Stimulated activated CD8-positive, alpha-beta memory T cell treated with anti-CD3 and anti-CD28 coated beads, Interleukin-15, amount 100 ng/mL, for 24 hours (primary cell): ENCODE data around the gene SLC2A2.

Experiments used
- DNase-seq: peaks from one replicate; pipeline ENCODE4 v3.0.0-alpha.2; 2020; ENCODE audit warnings: low read depth

SLC2A2 gene

DNA sequence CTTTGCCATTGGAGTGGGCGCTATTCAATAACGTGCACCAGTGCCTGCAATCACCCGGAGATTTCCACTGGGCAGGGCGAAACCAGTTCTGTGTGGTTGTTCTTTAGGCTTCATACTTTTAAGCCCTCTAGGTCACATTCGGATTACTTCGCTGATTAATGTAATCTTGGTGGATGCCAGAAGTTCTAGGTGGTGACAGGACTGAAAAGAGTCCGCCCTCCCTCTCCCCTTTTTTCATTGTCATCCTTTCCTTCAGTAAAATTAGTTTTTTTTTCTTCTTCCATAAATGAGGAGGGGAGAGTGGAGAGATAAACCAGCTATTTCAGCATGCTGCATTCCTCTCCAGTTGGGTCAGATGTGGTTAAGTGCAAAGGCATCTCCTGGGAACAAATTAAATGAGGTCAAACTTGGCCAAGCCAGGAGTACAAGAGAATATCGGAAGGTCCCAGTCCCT lies 2.3 kb upstream of the SLC2A2 start:
- no peak for DNase-seq

DNA sequence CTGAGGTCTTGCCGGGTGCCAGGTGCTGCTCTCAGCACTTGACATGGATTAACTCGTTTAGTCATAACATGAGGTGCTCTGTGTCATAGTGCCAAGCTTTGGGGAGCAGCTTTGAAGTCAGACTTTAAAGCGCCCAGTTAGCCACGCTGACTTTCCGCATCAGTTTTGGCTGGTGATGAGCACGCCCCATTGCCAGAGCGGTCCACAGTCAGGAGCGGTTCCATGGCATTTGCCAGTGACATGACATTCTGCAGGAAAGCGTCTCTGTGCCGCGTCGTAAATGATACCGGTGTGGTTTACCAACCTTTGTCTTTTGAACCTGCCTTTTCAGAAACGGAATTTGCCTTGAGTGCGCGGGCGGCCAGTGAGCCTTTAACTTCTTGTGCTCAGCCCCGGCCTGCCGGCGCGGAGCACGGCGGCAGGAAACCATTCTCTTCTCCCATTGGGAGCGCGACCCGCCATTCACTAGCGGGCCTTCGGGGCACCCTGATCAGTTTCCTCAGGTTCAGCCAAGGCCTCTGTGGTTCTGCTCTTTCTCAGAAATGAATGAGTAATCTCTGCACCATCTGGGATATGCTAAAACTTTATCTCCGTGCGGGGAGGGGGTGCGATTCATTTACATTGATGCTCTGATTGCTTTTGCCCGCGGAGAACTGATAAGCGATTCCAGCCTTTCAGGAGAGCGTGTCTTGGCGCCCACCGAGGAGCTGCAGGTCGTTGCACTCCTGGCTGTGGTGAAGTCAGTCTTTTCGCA lies 1.7 kb upstream of the SLC2A2 start:
- DNase-seq, result peak; percentile 2

DNA sequence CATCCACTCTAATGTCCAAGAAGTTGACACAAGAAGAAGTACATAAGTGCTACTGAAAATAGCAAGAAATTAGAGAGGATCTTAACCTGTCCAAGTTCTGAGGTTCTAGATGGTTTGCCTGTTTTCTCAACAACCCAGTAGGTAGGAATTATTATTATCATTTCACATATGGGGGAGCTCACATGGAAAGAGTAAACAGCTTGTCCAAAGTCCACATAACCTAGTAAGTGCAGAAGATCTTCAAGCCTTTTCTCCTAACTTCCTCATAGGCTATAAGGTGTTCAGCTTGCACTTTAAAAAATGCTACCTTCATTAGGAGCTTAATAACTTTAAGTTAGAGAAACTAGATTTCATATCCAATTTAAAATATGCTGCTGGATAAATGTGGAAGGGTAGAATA lies 3.0 kb downstream of the SLC2A2 start:
- no peak for DNase-seq

DNA sequence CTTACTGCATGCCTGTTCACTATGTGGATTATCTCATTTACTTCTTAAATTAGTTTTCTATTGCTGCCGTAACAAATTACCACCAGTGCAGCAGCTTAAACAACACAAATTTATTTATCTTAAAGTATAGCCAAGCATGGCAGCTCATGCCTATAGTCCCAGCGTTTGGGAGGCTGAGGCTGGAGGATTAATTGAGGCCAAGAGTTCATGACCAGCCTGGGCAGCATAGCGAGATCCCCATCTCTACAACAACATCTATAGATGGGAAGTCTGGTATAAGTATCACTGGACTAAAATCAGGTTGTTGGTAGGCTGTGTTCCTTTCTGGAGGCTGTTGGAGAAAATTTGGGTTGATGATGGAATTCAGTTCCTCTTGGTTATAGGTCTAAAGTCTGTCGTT lies 5.1 kb downstream of the SLC2A2 start:
- DNase-seq, result no peak

DNA sequence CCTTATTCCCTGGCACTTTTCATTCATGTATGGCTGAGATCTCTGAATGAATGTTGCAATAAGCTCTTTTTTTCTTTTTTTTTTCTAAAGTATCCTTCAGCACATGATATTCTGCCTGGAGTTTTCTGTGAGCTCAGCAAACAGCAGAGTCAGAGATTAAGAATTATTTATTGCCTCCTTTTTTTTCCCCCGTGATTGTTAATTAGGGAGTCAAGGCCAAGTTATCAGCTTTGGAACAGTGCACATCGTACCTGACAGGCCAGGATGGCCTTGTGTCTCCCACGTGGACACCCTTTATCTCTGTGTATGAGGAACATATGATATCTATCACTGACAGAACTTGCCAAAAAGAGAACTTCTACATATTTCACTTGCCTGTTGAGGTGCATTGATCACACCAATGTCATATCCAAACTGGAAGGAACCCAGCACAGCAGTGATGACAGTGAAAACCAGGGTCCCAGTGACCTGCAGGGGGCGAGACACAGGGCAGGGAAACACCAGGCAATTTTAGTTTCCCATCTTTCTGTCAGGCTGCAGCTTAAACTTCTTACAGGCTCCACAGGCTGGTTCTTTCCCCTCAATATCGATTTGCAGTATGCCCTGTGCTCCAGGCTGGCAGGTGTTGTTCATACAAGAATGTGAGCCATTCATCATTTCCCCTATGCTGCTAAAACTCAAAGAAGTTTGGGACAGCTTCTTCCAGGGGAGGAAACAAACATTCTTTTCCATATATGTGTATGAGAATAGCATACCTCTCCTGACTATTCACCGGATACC lies 8.2 kb downstream of the SLC2A2 start:
- DNase-seq, result no peak

DNA sequence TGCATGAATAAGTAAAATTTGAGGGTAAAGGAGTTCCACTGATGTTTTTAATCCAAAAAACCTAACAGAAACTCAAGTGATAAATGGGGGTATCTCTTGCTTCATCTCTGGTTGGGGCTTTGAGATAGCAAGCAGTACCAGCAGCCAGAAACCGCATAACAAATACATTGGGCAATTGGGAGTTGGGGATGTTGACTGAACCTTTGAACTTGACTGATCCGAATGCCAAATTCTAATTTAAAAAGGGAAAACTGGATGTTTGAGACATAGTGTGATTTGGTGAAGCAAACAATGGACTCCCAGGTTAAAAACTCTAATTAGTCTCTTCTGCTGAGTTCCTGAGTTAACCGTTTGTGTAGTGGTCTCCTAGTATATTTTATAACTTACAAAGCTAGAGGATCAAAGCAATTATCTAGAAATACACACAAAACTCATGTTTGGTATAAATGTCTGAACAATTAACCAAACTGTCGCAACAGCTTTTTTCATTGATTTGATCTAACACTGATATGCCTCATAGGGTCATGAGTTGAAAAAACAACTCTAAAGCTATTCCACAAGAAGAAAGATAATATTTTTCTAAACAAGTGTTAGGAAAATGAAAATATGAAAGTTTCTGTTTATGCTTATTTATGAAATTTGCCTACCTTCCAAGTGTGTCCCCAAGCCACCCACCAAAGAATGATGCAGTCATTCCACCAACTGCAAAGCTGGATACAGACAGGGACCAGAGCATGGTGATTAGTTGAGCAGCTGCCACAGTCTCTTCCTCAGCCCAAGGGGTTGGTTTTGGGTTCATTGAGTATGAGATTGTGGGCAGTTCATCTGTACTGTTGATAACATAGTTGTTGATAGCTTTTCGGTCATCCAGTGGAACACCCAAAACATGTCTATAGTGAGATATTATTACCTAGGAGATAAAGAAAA lies 12.4 kb downstream of the SLC2A2 start:
- no peak for DNase-seq

DNA sequence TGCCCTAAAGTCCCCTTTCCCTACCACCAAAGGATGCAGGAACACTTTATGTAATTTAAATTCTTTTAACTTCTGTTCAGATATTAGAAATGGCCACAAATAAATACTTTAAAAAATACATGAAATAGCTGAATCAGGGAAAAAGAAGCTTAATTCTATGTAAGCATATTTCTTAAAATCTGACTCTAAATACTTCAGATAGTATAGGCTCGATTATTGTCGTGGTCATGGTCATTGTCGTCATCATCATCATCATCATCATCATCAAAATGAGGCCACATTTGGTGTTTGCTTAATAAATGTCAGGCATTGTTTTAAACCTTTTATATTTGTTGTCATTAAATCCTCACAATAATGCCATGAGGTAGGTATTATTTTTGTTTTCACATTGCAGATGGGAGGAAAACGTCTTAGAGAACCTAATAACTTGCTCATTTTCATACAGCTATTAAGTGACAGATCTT lies 14.6 kb downstream of the SLC2A2 start:
- no peak for DNase-seq

DNA sequence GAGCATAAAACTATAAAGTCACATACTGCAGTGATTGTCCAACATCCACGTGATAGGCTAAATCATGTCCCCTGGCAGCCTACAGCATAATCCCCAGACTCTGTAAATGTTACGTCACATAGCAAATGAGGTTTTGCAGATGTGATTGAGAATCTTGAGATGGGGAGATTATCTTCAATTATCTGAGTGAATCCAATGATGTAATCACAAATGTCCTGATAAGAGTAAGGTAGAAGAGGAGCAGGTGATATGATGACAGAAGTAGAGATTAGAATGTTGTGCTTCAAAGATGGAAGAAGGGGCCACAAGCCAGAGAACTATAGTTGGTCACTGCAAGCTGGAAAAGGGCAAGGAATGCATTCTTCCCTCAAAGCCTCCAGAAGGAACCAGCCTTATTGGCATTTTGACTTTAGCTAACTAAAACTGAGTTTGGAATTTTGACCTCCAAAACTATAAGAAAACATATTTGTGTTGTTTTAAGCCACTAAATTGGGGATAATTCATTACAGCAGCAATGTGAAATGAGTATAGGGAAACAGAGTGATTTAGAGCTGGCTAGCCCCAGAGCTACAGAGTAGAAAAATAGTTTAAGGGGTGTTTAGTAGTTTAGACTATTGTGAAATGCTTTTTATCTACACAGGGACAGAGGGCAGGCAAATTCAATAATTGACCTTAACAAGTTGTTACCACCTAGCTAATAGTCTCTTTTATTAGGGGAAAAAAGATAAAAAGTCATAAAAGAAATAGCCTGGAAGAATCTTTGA lies 15.2 kb downstream of the SLC2A2 start:
- no peak for DNase-seq

DNA sequence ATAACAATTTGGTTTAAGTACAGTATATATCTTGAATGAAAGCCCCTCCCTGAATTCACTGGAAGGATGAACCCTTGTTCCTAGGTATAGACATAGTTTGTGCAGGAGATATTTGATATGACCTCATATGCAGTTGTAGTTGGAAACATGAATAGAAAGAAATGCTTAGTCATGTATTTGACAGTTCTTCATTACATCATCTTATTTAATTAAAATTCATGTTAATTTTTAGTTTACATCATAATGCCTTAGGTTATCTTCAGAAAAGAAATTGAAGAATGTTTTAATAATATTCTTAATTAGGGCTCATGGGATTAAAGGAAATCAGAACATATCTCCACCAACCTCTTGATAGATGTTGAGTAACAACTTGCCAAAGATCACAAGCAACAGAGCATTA lies 19.2 kb downstream of the SLC2A2 start:
- no peak for DNase-seq

DNA sequence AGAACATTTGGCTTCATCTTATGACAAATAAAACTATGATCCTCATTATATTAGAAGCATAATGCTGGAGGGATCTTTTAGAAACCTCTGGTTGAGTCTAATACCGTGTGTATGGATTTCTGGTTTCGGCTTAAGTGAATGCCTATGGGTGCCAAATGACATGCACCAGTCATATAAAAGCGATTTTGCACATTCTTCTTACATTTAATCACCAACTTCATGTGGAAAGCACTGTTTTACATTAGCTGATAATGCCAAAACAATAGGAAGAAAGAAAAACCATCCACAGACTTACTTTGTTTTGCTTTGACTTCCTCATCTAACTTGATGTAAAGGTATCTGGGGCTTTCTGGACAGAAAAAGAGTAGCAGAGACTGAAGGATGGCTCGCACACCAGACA lies 20.9 kb downstream of the SLC2A2 start:
- no peak for DNase-seq

DNA sequence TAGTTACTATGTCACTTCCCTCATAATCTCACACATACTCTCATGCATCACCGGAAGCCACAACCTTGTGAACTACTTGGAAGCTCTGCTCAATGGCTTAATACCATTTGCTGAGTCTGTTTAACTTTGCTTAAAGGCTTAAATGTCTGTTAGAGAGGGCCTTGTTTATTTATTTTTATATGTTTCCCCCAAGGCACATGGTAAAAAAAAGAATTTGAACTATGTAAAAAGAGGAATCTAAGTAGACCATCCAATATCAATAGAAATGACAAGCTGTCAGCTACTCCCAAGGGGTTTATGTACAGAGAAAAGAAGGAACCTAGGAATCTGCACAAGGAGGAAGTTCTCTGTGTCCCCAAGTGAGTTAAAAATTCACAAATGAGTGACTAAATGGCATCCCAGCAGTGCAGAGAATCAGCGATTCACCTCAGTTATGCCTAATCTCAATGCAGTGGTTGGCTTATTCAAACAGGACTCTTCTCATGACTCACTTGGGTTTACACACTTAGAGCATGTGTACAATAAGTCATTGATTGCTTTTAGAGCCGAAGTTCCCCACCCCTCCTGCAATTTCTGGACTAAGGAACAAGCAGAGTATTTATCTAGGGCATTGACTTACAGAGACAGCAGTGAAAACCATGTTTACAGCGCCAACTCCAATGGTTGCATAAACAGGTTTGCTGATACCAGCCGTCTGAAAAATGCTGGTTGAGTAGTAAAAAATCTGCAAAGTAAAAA lies 24.4 kb downstream of the SLC2A2 start:
- DNase-seq, result no peak

DNA sequence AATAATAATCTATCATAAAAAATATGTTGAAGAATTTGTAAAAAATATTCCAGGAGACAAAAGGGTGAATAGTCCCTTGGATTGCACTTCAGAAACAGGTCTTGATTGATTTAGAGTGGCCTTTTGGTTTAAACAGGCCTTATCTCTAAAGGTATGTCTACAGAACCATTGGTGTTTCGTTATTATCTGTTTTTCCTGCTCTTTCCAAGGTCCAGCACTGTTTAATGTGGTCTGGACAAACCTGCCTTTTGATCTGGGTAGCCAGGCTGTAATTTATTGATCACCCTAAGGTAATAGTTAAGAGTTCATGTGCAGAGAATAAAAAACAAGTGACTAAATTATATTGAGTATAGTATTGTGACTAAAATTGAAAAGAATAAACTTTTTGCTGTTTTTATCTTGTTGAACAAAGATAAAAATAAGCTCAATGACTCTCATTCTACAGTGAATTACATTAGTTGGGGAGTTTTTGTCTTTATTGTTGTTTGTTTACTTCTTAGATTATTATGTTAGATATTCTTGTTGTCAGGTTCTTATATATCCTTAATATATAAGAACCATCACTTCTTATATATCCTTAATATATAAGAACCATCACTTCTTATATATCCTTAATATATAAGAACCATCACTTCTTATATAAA lies 25.1 kb downstream of the SLC2A2 start:
- DNase-seq, result no peak

DNA sequence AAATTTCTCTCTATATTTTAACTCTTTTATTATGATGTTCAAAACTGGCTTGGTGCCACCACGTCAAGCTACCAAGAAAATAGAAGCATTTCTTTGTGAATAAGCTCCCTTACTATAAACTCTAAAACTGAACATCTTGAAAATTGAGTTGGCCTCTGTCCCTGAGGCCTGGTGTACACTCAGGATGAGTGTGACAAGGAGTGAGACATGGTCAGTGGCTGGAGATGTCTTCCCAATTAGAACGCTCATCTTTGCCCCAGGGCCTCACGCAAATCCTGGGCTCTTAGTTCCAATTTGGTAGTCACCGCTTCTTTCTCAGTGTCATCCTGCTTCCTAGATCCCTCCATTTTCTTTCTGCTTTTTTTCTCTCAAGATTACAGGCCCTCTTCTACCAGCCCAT lies 26.2 kb downstream of the SLC2A2 start:
- no peak for DNase-seq

DNA sequence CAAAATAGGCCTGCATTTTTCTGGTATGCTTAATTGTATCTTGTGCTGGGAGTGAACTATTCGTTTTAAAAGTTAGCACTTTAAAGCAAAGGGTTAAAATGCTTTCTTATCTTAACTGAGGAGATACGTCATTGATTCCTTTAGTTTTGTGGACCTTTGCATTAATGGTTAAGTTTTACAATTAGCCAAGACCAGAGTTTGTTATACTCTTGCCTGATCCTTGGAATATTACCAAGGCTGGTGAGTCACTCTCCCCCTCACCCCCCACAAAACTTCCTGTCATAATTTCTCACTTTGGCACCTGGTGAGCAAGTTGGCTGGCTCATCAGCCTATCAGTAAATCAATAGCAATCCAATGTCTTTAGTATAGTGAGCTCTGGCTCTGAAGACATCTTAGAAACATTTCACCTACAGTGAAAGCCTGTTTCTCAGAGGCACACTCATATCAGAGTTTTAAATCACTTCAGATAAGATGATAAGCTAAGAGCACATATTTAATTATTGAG lies 26.7 kb downstream of the SLC2A2 start:
- no peak for DNase-seq

DNA sequence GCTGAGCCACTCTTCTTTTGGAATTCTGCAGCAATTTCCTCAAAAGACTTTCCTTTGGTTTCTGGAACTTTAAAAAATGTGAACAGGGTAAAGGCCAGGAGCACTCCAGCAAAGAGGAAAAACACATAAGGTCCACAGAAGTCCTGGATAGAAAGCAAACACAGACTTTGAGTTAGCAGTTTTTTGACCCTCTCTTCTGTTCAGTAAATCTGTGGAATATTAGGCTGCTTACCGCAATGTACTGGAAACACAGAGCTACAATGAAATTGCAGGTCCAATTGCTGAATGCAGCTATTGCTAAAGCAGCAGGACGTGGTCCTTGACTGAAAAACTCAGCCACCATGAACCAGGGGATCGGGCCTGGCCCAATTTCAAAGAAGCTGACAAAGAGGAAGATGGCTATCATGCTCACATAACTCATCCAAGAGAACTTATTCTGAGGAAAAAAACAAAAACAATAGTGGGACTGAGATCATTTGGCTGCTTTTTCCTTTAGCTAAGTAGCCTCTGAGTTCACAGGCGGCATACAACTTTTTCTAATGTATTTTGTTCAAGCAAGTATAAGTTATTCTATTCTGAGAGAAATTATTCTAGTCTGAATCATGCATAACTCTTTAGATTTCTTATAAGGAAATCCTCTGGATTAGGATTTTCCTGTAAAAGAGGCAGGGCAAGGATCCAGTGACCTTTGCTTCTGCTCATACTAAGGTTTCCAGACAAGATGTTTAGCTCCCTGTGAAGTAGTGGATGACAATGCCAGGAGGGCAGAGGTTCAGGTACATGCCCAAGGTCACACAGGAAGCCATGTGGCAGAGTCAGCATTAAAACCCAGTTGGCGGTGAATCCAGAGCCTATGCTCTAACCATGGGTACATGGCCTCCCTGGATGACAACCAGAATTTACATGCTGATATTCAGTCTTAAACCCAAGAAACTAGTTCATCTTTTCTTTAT lies 28.3 kb downstream of the SLC2A2 start:
- DNase-seq, result no peak

DNA sequence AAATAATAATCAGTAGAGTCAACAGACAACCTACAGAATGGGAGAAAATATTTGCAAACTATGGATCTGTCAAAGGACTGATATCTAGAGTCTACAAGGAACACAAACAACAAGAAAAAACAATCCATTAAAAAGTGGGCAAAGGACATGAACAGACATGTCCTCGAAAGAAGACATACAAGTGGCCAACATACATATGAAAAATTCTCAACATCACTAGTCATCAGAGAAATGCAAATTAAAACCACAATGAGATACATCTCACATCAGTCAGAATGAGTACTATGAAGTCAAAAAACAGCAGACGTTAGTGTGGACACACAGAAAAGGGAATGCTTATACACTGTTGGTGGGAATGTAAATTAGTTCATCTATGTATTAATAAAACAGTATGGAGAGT lies 33.7 kb downstream of the SLC2A2 start:
- DNase-seq, result no peak

DNA sequence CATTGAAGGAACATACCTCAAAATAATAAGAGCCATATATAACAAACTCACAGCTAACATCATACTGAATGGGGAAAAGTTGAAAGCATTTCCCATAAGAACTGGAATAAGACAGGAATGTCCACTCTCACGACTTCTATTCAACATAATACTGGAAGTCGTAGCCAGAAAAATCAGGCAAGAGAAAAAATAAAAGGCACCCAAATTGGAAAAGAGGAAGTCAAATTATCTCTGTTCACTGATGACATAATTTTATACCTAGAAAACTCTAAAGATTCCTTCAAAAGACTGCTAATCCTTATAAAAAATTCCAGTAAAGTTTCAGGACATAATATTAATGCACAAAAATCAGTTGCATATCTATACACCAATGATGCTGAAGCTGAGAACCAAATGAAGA lies 34.9 kb downstream of the SLC2A2 start:
- no peak for DNase-seq

DNA sequence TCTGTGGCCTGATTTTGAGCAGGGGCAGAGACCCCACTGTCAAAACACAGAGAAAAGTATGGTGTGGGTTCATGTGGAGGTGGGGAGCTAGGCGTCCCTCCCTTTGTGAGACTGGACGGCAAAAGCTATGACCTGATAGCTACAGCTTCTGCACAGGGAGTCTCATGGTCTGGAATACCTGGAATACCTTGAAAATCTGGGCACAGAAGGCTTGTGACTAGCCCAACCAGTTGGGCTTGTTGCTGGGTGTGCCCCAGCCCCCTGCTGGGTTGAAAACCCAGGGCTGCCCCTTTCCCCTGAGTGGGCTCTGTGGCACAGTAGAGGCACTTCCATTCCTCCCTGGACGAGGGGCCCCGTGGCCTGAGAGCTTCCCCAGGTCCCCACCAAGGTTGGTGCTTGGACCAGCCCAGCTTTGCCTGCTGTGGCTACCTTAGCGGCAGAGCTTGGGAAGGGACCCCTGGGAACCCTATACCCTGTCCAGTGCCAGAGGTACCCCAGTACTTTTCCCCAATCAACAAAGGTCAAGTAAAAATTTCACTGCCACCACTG lies 37.3 kb downstream of the SLC2A2 start:
- no peak for DNase-seq

DNA sequence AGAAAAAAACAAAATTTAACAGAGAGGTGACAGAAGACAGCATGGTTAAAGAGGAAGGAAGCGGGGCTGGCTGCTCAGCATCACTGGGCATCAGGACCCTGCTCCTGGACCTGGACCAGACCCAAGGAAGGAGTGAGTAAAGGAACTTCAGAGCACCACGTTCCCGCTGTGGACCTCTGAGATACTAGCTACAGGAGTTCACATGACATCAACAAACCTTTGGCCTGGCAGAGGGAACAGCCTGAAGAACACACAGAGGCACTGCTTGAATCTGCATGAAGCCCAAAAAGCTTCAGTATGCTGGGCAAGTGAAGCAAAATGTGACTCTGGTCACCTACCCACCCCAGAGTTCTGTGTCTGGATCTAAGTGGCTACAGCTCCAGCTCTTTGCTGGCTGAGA lies 38.1 kb downstream of the SLC2A2 start:
- no peak for DNase-seq
